GM12864 (cell line): ENCODE results near the gene PVR.

Source experiments
- DNase-seq: peaks from one replicate; pipeline ENCODE4 v3.0.0-alpha.2; 2011; ENCODE audit warnings: low read depth
- H3K4me3 ChIP-seq: 2 replicates; pipeline ENCODE4 v1.5.1; 2011; ENCODE audit warnings: mild to moderate bottlenecking, low read depth, low read length, control low read depth
- CTCF ChIP-seq: IDR thresholded peaks from 2 replicates; pipeline ENCODE4 v1.5.1; 2011; ENCODE audit warnings: low read depth, mild to moderate bottlenecking, moderate library complexity, low read length, control low read depth, inconsistent platforms; ENCODE audit errors: missing control alignments

The PVR gene

DNA sequence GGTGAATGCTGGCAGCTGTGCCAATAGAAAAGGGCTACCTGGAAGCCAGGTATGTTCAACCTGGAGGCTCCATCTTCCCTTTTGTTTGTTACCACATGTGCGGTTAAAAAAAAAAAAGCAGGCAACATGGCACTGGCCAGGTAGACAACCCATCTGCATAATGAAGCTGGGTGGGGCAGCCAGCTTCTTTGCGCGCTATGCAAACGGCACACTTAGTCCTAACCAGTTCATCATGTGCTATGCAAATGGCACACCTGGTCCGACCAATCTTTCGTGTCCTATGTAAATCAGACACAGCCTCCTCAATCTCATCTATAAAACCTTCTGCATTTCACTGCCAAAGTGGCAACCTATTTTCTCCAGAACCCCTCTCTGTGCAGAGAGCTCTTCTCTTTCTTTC is 41.6 kb upstream of the PVR start:
- H3K4me3 ChIP-seq: no peak overlapping the region
- no peak for DNase-seq
- no peak for TF ChIP-seq CTCF

DNA sequence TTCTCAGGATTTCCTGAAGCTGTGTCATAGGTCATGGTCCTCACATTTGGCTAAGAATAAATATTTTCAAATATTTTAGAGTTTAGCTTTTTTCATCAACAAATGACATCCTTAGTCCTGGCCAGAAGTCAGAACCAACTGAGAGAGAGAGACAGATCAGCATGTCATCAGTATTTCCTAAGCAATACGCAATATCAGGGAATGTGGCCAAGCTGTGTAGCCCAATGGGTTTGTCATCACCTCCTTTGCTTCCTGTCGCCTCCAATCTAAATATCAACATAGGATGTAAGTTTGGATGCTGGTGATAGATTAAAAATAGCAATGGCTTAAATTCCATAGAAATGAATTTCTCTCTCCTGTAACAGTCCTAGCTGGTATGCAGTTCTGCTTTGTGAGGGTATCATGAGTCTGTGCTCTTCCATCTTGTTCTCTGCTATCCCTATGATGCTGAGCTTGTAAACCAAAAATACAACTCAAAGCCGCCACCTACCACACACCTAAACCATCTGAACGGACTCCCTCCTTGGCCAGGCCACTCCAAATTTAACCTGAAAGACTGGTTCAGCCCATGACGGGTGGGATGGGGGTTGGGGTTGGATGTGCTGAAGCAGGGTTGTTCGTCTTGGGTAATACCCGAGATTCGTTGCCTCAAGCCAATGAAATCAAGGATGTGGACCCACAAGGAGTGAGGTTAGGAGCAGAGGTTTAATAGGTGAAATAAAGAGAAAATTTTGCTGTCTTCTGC is 40.3 kb upstream of the PVR start:
- no peak for DNase-seq
- TF ChIP-seq CTCF: no peak
- no peak overlapping the region for H3K4me3 ChIP-seq

- no peak for DNase-seq
- no peak overlapping the region for H3K4me3 ChIP-seq
- TF ChIP-seq CTCF: no peak
These were observed 39.5 kb upstream of the PVR start for GRCh38 chr19:44604241-44604640.

- H3K4me3 ChIP-seq: no peak overlapping the region
- TF ChIP-seq CTCF: no peak
These were observed 38.2 kb upstream of the PVR start for GRCh38 chr19:44605547-44605946.

DNA sequence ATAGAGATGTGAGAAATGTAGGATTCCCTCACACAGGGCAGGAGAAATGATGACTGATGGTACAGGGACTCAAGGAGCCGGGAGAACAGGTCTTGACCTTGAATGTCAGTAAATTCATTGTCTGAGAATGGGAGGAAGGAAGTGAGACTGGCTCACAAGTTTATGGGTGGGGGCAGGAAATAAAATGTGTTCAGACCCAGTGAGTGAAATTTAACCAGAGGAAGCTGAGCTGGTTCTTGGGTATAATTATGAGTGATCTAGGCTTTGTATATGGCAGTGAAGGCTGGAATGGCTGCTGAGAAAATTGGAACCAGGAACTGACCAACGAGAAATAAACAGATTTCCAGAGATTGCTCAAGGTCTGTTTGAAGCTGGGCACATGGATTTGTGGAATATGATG is 36.7 kb upstream of the PVR start:
- DNase-seq: no peak
- TF ChIP-seq CTCF: no peak
- no peak overlapping the region for H3K4me3 ChIP-seq

More at GRCh38 chr19:44605547-44605946, 38.2 kb upstream of the PVR start:
- DNase-seq: no peak

- TF ChIP-seq CTCF: no peak
- no peak overlapping the region for H3K4me3 ChIP-seq
- DNase-seq: no peak
These were observed 35.8 kb upstream of the PVR start for GRCh38 chr19:44607917-44608316.

GRCh38 chr19:44608391-44608821 is 35.3 kb upstream of the PVR start:
- DNase-seq: no peak
- no peak for TF ChIP-seq CTCF
- no peak overlapping the region for H3K4me3 ChIP-seq
